Naive thymus-derived CD8-positive, alpha-beta T cell (primary cell): ENCODE measurements around the gene OR2D2. TPM values are rescaled to one million over a fixed set of nuclear protein-coding genes. Genes with fewer than 3 reads are reported as not detected.
"Not testable (repeated sequence)": the region's sequence is repeated elsewhere in the genome, so short reads cannot be mapped to it uniquely, and the experiment has no call there.

Experiments
- ATAC-seq, 2 donors: fragments of 150-1000 bp; cut with Tn5 transposase in 1 of 2; sonication (Bioruptor Pico), chemical (Tn5 transposase) in 1 of 2; 1 replicate in 1 of 2; 2 replicates in 1 of 2; pipeline ENCODE4 v1.10.0; 2021; ENCODE audit warnings: mild to moderate bottlenecking in 2 of 2, moderate library complexity in 2 of 2
- POLR2A ChIA-PET: fragments of 350-600 bp; sonication (Branson Sonifier 250); formaldehyde crosslinking; loops from one replicate; lab custom pipeline; 2021; ENCODE audit warnings: antibody characterized with exemption; lab: Charles Lee
- DNase-seq, 10 donors: peaks; one replicate each; pipeline versions ENCODE4 v3.0.0 to v3.0.0-alpha.2; 2020 to 2022
- H3K27ac Mint-ChIP-seq, 10 donors: one replicate each; pipeline ENCODE4 v1.8.0; 2020 to 2022; ENCODE audit warnings: mild to moderate bottlenecking in 10 of 10, mixed read lengths in 10 of 10, moderate library complexity in 4 of 10, inconsistent platforms in 1 of 10
- H3K27me3 Mint-ChIP-seq, 5 donors: one replicate each; pipeline ENCODE4 v1.8.0; 2021 to 2022; ENCODE audit warnings: mixed read lengths in 5 of 5
- H3K36me3 Mint-ChIP-seq, 3 donors: one replicate each; pipeline ENCODE4 v1.8.0; 2020 to 2022; ENCODE audit warnings: mixed read lengths in 3 of 3, mild to moderate bottlenecking in 2 of 3, inconsistent platforms in 1 of 3
- H3K4me1 Mint-ChIP-seq, 4 donors: one replicate each; pipeline ENCODE4 v1.8.0; 2021 to 2022; ENCODE audit warnings: mixed read lengths in 4 of 4
- H3K4me3 Mint-ChIP-seq, 10 donors: one replicate each; pipeline ENCODE4 v1.8.0; 2020 to 2022; ENCODE audit warnings: mild to moderate bottlenecking in 10 of 10, mixed read lengths in 10 of 10, moderate library complexity in 6 of 10, inconsistent platforms in 1 of 10
- H3K9me3 Mint-ChIP-seq, 9 donors: one replicate each; pipeline ENCODE4 v1.8.0; 2020 to 2022; ENCODE audit warnings: mixed read lengths in 9 of 9, mild to moderate bottlenecking in 3 of 9, inconsistent platforms in 1 of 9, moderate library complexity in 1 of 9
- polyA plus RNA-seq, 3 donors: library from polyadenylated mRNA; unstranded; fragments of 300-500 nt; fragmentation: Illumina TruSeq; gene quantifications; one replicate each; pipeline ENCODE4 v1.2.3, GENCODE V29; 2021
- total RNA-seq, 8 experiments: library from RNA in 2 of 8; stranded (reverse) in 2 of 8; gene quantifications; one replicate each; pipeline ENCODE4 v1.2.3 and lab custom pipeline; 2021 to 2026

Gene OR2D2
- total and polyA plus RNA-seq, 5 experiments from 2014 or later, result not detected

- H3K4me1 Mint-ChIP-seq, result no peaks in the 10 kb centered on the region
- no peak overlapping the region for H3K27ac Mint-ChIP-seq
- H3K36me3 Mint-ChIP-seq, result no peaks in the 10 kb centered on the region
- ATAC-seq (no peak), DNase-seq (no peak)
- H3K27me3 Mint-ChIP-seq, result peaks cover 11 to 46% (median 19%) of the 10 kb centered on the region in 5 donors
- H3K4me3 Mint-ChIP-seq, result no peak overlapping the region
- POLR2A ChIA-PET, result no interaction called here
- peaks cover 0 to 3% (median 0%) of the 10 kb centered on the region in 9 donors for H3K9me3 Mint-ChIP-seq
Observed at GRCh38 chr11:6875761-6876160, 16.5 kb downstream of the OR2D2 start.

GRCh38 chr11:6871278-6871677, 21.0 kb downstream of the OR2D2 start:
- Mint-ChIP-seq H3K27me3 (peaks cover 7 to 34% (median 19%) of the 10 kb centered on the region in 5 donors), H3K36me3 (no peaks in the 10 kb centered on the region), H3K27ac (no peak overlapping the region), H3K4me1 (no peaks in the 10 kb centered on the region), H3K4me3 (no peak overlapping the region), H3K9me3 (peaks cover 0 to 2% (median 0%) of the 10 kb centered on the region in 9 donors)
- ATAC-seq (no peak), DNase-seq (no peak)
- POLR2A ChIA-PET, result no interaction called here

- peaks cover 0 to 8% (median 4%) of the 10 kb centered on the region in 9 donors for H3K9me3 Mint-ChIP-seq
- DNase-seq, result no peak
- H3K27me3 Mint-ChIP-seq, result peaks cover 5 to 21% (median 7%) of the 10 kb centered on the region in 5 donors
Observed at GRCh38 chr11:6864438-6864837, 27.9 kb downstream of the OR2D2 start.

GRCh38 chr11:6862961-6863360, 29.3 kb downstream of the OR2D2 start, which contains the start of gene OR10A2:
OR10A2 (plus strand) TSS chr11:6863057; CDS start chr11:6869755, 6,698 bp downstream.
- H3K27ac Mint-ChIP-seq, result peak within 1 kb of the TSS in 1 of 10 donors; percentile 7
- no peak within 1 kb of the TSS for H3K4me3 Mint-ChIP-seq
- H3K9me3 Mint-ChIP-seq, result peaks cover 0 to 13% (median 6%) of the 10 kb centered on the region in 9 donors
- peaks cover 6 to 19% (median 8%) of the 10 kb centered on the region in 5 donors for H3K27me3 Mint-ChIP-seq
- no peak for DNase-seq
- H3K4me1 Mint-ChIP-seq, result peaks cover 0 to 2% (median 0%) of the 10 kb centered on the region in 4 donors
- H3K36me3 Mint-ChIP-seq, result peaks cover 0 to 7% (median 0%) of the 10 kb centered on the region in 3 donors
- POLR2A ChIA-PET, result no interaction called here
- no peak for ATAC-seq

More at GRCh38 chr11:6864438-6864837, 27.9 kb downstream of the OR2D2 start:
- no peak for ATAC-seq
- H3K4me3 Mint-ChIP-seq, result no peak overlapping the region
- no peak overlapping the region for H3K27ac Mint-ChIP-seq
- peaks cover 0 to 5% (median 0%) of the 10 kb centered on the region in 3 donors for H3K36me3 Mint-ChIP-seq
- POLR2A ChIA-PET, result no interaction called here
- H3K4me1 Mint-ChIP-seq, result peaks cover 0 to 2% (median 0%) of the 10 kb centered on the region in 4 donors

GRCh38 chr11:6856871-6857270, 35.4 kb downstream of the OR2D2 start:
- no peaks in the 10 kb centered on the region for H3K4me1 Mint-ChIP-seq
- H3K27me3 Mint-ChIP-seq, result peaks cover 6 to 19% (median 10%) of the 10 kb centered on the region in 5 donors
- ATAC-seq (no peak), DNase-seq (no peak)
- peaks cover 6 to 28% (median 15%) of the 10 kb centered on the region in 9 donors for H3K9me3 Mint-ChIP-seq
- POLR2A ChIA-PET, result no interaction called here
- H3K36me3 Mint-ChIP-seq, result peaks cover 0 to 12% (median 0%) of the 10 kb centered on the region in 3 donors
- no peak overlapping the region for H3K27ac Mint-ChIP-seq
- no peak overlapping the region for H3K4me3 Mint-ChIP-seq

- peaks cover 0 to 16% (median 0%) of the 10 kb centered on the region in 3 donors for H3K36me3 Mint-ChIP-seq
- no peak overlapping the region for H3K4me3 Mint-ChIP-seq
- peaks cover 7 to 33% (median 19%) of the 10 kb centered on the region in 9 donors for H3K9me3 Mint-ChIP-seq
- DNase-seq, result no peak
- no peaks in the 10 kb centered on the region for H3K4me1 Mint-ChIP-seq
- H3K27ac Mint-ChIP-seq, result no peak overlapping the region
- ATAC-seq, result no peak
- POLR2A ChIA-PET, result no interaction called here
- peaks cover 6 to 17% (median 10%) of the 10 kb centered on the region in 5 donors for H3K27me3 Mint-ChIP-seq
Observed at GRCh38 chr11:6855971-6856541, 36.2 kb downstream of the OR2D2 start.

- H3K4me3 Mint-ChIP-seq, POLR2A ChIA-PET, ATAC-seq, H3K27ac Mint-ChIP-seq, DNase-seq, H3K4me1 Mint-ChIP-seq: not testable (repeated sequence)
- Mint-ChIP-seq H3K36me3 (peaks cover 0 to 20% (median 0%) of the 10 kb centered on the region in 3 donors), H3K9me3 (peaks cover 7 to 33% (median 18%) of the 10 kb centered on the region in 9 donors), H3K27me3 (peaks cover 6 to 18% (median 14%) of the 10 kb centered on the region in 5 donors)
Observed at GRCh38 chr11:6854801-6855200, 37.5 kb downstream of the OR2D2 start.

- DNase-seq (no peak), ATAC-seq (no peak)
- Mint-ChIP-seq H3K9me3 (peaks cover 7 to 28% (median 14%) of the 10 kb centered on the region in 9 donors), H3K27ac (no peak overlapping the region), H3K4me1 (no peaks in the 10 kb centered on the region), H3K36me3 (peaks cover 0 to 14% (median 0%) of the 10 kb centered on the region in 3 donors), H3K4me3 (no peak overlapping the region), H3K27me3 (peaks cover 12 to 35% (median 15%) of the 10 kb centered on the region in 5 donors)
- POLR2A ChIA-PET, result no interaction called here
Observed at GRCh38 chr11:6850526-6850925, 41.8 kb downstream of the OR2D2 start.

GRCh38 chr11:6845383-6845782, 46.9 kb downstream of the OR2D2 start, which contains the start of gene OR10A5:
OR10A5 (plus strand) TSS chr11:6845683; CDS start chr11:6845683, 0 bp downstream.
- DNase-seq (no peak), ATAC-seq (no peak)
- H3K4me3 Mint-ChIP-seq, result no peak within 1 kb of the TSS
- H3K27me3 Mint-ChIP-seq, result peaks cover 16 to 60% (median 22%) of the 10 kb centered on the region in 5 donors
- peaks cover 0 to 5% (median 0%) of the 10 kb centered on the region in 9 donors for H3K9me3 Mint-ChIP-seq
- no peaks in the 10 kb centered on the region for H3K4me1 Mint-ChIP-seq
- POLR2A ChIA-PET, result no interaction called here
- H3K27ac Mint-ChIP-seq, result no peak within 1 kb of the TSS
- H3K36me3 Mint-ChIP-seq, result peaks cover 0 to 2% (median 0%) of the 10 kb centered on the region in 3 donors

GRCh38 chr11:6844356-6844755, 47.9 kb downstream of the OR2D2 start:
- ATAC-seq (no peak), DNase-seq (no peak)
- peaks cover 0 to 2% (median 0%) of the 10 kb centered on the region in 9 donors for H3K9me3 Mint-ChIP-seq
- no peak overlapping the region for H3K27ac Mint-ChIP-seq
- POLR2A ChIA-PET, result no interaction called here
- no peaks in the 10 kb centered on the region for H3K36me3 Mint-ChIP-seq
- H3K4me3 Mint-ChIP-seq, result no peak overlapping the region
- H3K4me1 Mint-ChIP-seq, result no peaks in the 10 kb centered on the region
- peaks cover 13 to 57% (median 25%) of the 10 kb centered on the region in 5 donors for H3K27me3 Mint-ChIP-seq

GRCh38 chr11:6843670-6844069, 48.6 kb downstream of the OR2D2 start:
- Mint-ChIP-seq H3K36me3 (no peaks in the 10 kb centered on the region), H3K9me3 (no peaks in the 10 kb centered on the region), H3K4me3 (no peak overlapping the region), H3K4me1 (no peaks in the 10 kb centered on the region), H3K27me3 (peaks cover 11 to 57% (median 25%) of the 10 kb centered on the region in 5 donors), H3K27ac (no peak overlapping the region)
- ATAC-seq (no peak), DNase-seq (no peak)
- POLR2A ChIA-PET, result no interaction called here

GRCh38 chr11:6841694-6842093, 50.6 kb downstream of the OR2D2 start:
- H3K27ac Mint-ChIP-seq, result no peak overlapping the region
- H3K4me1 Mint-ChIP-seq, result no peaks in the 10 kb centered on the region
- ATAC-seq (no peak), DNase-seq (no peak)
- no peaks in the 10 kb centered on the region for H3K36me3 Mint-ChIP-seq
- H3K4me3 Mint-ChIP-seq, result no peak overlapping the region
- H3K9me3 Mint-ChIP-seq, result no peaks in the 10 kb centered on the region
- POLR2A ChIA-PET, result no interaction called here
- peaks cover 9 to 42% (median 22%) of the 10 kb centered on the region in 5 donors for H3K27me3 Mint-ChIP-seq
